Measurements from ENCODE around the gene CDK14.

DNA sequence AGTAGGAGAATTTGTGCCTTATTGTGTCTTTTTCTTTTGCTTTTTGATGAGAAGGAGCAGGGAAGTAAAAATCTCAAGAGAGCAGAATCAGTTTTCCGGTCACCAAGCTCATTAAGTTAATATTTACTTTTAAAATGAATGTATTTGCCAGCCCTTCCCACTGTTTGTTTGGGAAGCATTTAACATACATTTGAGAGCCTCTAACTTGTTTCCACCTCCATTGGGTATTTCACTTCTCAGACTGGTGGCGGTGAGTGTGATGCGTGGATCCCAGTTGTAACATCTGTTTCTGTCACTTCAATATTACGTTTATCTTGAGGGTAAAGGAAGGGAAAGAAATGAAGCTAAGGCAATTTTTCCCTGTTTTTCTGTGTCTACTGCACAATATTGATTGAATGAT is 22.8 kb downstream of the CDK14 start:
- TF ChIP-seq, protein P1, sequence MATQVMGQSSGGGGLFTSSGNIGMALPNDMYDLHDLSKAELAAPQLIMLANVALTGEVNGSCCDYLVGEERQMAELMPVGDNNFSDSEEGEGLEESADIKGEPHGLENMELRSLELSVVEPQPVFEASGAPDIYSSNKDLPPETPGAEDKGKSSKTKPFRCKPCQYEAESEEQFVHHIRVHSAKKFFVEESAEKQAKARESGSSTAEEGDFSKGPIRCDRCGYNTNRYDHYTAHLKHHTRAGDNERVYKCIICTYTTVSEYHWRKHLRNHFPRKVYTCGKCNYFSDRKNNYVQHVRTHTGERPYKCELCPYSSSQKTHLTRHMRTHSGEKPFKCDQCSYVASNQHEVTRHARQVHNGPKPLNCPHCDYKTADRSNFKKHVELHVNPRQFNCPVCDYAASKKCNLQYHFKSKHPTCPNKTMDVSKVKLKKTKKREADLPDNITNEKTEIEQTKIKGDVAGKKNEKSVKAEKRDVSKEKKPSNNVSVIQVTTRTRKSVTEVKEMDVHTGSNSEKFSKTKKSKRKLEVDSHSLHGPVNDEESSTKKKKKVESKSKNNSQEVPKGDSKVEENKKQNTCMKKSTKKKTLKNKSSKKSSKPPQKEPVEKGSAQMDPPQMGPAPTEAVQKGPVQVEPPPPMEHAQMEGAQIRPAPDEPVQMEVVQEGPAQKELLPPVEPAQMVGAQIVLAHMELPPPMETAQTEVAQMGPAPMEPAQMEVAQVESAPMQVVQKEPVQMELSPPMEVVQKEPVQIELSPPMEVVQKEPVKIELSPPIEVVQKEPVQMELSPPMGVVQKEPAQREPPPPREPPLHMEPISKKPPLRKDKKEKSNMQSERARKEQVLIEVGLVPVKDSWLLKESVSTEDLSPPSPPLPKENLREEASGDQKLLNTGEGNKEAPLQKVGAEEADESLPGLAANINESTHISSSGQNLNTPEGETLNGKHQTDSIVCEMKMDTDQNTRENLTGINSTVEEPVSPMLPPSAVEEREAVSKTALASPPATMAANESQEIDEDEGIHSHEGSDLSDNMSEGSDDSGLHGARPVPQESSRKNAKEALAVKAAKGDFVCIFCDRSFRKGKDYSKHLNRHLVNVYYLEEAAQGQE (IDR thresholded peaks at IDR 0.05; ENCODE audit: insufficient replicate concordance, low read depth) = no peak
- TF ChIP-seq, protein P2, sequence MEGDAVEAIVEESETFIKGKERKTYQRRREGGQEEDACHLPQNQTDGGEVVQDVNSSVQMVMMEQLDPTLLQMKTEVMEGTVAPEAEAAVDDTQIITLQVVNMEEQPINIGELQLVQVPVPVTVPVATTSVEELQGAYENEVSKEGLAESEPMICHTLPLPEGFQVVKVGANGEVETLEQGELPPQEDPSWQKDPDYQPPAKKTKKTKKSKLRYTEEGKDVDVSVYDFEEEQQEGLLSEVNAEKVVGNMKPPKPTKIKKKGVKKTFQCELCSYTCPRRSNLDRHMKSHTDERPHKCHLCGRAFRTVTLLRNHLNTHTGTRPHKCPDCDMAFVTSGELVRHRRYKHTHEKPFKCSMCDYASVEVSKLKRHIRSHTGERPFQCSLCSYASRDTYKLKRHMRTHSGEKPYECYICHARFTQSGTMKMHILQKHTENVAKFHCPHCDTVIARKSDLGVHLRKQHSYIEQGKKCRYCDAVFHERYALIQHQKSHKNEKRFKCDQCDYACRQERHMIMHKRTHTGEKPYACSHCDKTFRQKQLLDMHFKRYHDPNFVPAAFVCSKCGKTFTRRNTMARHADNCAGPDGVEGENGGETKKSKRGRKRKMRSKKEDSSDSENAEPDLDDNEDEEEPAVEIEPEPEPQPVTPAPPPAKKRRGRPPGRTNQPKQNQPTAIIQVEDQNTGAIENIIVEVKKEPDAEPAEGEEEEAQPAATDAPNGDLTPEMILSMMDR (IDR thresholded peaks at IDR 0.05; ENCODE audit: insufficient read depth, low read length) = no peak
- TF ChIP-seq POLR2AphosphoS5 (IDR thresholded peaks at IDR 0.05; ENCODE audit: low read depth) = no peak
- TF ChIP-seq SPI1 (IDR thresholded peaks at IDR 0.05; ENCODE audit: borderline replicate concordance, low read depth) = no peak
